CD14-positive monocyte (primary cell): ENCODE results near the gene METAP1D. TPM values are rescaled to one million over a fixed set of nuclear protein-coding genes. Genes with fewer than 3 reads are reported as not detected.

Experiments used
- DNase-seq, 3 donors: peaks; one replicate each; pipeline ENCODE4 v3.0.0-alpha.2; 2011 to 2022
- H2AFZ ChIP-seq: 2 replicates; pipeline ENCODE4 v1.6.0; 2012; ENCODE audit warnings: mild to moderate bottlenecking, low read depth, low read length, inconsistent platforms; ENCODE audit not compliant: insufficient read depth, poor library complexity, severe bottlenecking
- H3K27ac ChIP-seq, 2 donors: 1 replicate in 1 of 2; 2 replicates in 1 of 2; pipeline ENCODE4 v1.5.1; 2012 to 2013; ENCODE audit warnings: low read length in 2 of 2, control low read depth in 1 of 2, inconsistent platforms in 1 of 2, low read depth in 1 of 2, mild to moderate bottlenecking in 1 of 2
- H3K27me3 ChIP-seq, 2 donors: one replicate each; pipeline versions ENCODE4 v1.6.0 to v1.6.1; 2011 to 2013; ENCODE audit warnings: low read length in 2 of 2; ENCODE audit not compliant: control insufficient read depth in 2 of 2, insufficient read depth in 2 of 2
- H3K36me3 ChIP-seq, 2 donors: replicated peaks in 1 of 2; 1 replicate in 1 of 2; 2 replicates in 1 of 2; pipeline versions ENCODE4 v1.5.1 to v1.6.1; 2012 to 2013; ENCODE audit warnings: low read length in 2 of 2, control low read depth in 1 of 2, inconsistent platforms in 1 of 2, mild to moderate bottlenecking in 1 of 2; ENCODE audit not compliant: insufficient read depth in 2 of 2, control insufficient read depth in 1 of 2
- H3K4me1 ChIP-seq, 2 donors: 1 replicate in 1 of 2; 2 replicates in 1 of 2; pipeline versions ENCODE4 v1.5.1 to v1.6.1; 2012 to 2013; ENCODE audit warnings: low read length in 2 of 2, control low read depth in 1 of 2, inconsistent platforms in 1 of 2, mild to moderate bottlenecking in 1 of 2, moderate library complexity in 1 of 2; ENCODE audit not compliant: insufficient read depth in 2 of 2, control insufficient read depth in 1 of 2
- H3K4me2 ChIP-seq: replicated peaks from 2 replicates; pipeline ENCODE3; 2012; ENCODE audit warnings: low read length, moderate library complexity, mild to moderate bottlenecking; ENCODE audit not compliant: poor library complexity, severe bottlenecking; ENCODE audit errors: extremely low read depth
- H3K4me3 ChIP-seq, 3 experiments: fragments of 200-600 bp in 1 of 3; sonication (generic) in 1 of 3; replicated peaks in 1 of 3; 1 replicate in 2 of 3; 2 replicates in 1 of 3; pipeline ENCODE4 v1.5.1; 2011 to 2013; ENCODE audit warnings: low read length in 3 of 3, mild to moderate bottlenecking in 3 of 3, control low read depth in 2 of 3, low read depth in 2 of 3, inconsistent platforms in 1 of 3, moderate library complexity in 1 of 3
- H3K79me2 ChIP-seq: 2 replicates; pipeline ENCODE4 v1.6.0; 2012; ENCODE audit warnings: mild to moderate bottlenecking, control low read depth, inconsistent platforms, low read length, moderate library complexity; ENCODE audit not compliant: insufficient read depth
- H3K9ac ChIP-seq: 2 replicates; pipeline ENCODE4 v1.6.0; 2017; ENCODE audit warnings: low read length, mild to moderate bottlenecking; ENCODE audit not compliant: insufficient read depth, poor library complexity, severe bottlenecking
- H3K9me3 ChIP-seq, 2 donors: replicated peaks in 1 of 2; 1 replicate in 1 of 2; 2 replicates in 1 of 2; pipeline versions ENCODE4 v1.5.1 to v1.6.1; 2012 to 2013; ENCODE audit warnings: low read length in 2 of 2, control low read depth in 1 of 2; ENCODE audit not compliant: control insufficient read depth in 1 of 2, insufficient read depth in 1 of 2
- H4K20me1 ChIP-seq: 2 replicates; pipeline ENCODE4 v1.6.0; 2012; ENCODE audit warnings: mild to moderate bottlenecking, low read length, control low read depth, moderate library complexity; ENCODE audit not compliant: insufficient read depth
- H3K27ac Mint-ChIP-seq, 7 donors: one replicate each; pipeline ENCODE4 v1.8.0; 2020; ENCODE audit warnings: mild to moderate bottlenecking in 7 of 7, mixed read lengths in 7 of 7, moderate library complexity in 6 of 7, inconsistent platforms in 2 of 7
- H3K27me3 Mint-ChIP-seq, 3 donors: one replicate each; pipeline ENCODE4 v1.8.0; 2021 to 2022; ENCODE audit warnings: low read depth in 3 of 3, mild to moderate bottlenecking in 3 of 3, mixed read lengths in 3 of 3, moderate library complexity in 3 of 3, inconsistent platforms in 1 of 3
- H3K36me3 Mint-ChIP-seq, 2 donors: one replicate each; pipeline ENCODE4 v1.8.0; 2020; ENCODE audit warnings: mixed read lengths in 2 of 2, inconsistent platforms in 1 of 2, mild to moderate bottlenecking in 1 of 2
- H3K4me1 Mint-ChIP-seq: one replicate; pipeline ENCODE4 v1.8.0; 2020; ENCODE audit warnings: mild to moderate bottlenecking, mixed read lengths
- H3K4me3 Mint-ChIP-seq, 2 donors: one replicate each; pipeline ENCODE4 v1.8.0; 2020; ENCODE audit warnings: mild to moderate bottlenecking in 2 of 2, mixed read lengths in 2 of 2, moderate library complexity in 1 of 2
- H3K9me3 Mint-ChIP-seq, 7 donors: one replicate each; pipeline ENCODE4 v1.8.0; 2020 to 2022; ENCODE audit warnings: mixed read lengths in 7 of 7, mild to moderate bottlenecking in 6 of 7, moderate library complexity in 6 of 7, inconsistent platforms in 2 of 7
- CTCF ChIP-seq: fragments of 200-600 bp; IDR thresholded peaks from one replicate; pipeline ENCODE4 v1.8.0; 2022; ENCODE audit warnings: antibody characterized with exemption, mild to moderate bottlenecking
- WGBS: methylation state at CpG from one replicate; pipeline ENCODE4 v1.1.5; 2013; ENCODE audit warnings: missing lambda C conversion rate; ENCODE audit not compliant: insufficient coverage; 5-methylcytosine and 5-hydroxymethylcytosine counted together
- intact Hi-C, 2 donors: fragments of 100-400 bp; cut with micrococcal nuclease; formaldehyde crosslinking; loops; one replicate each; pipeline versions ENCODE4 v1.15.0 to v1.15.1; 2023
- polyA plus RNA-seq, 3 donors: library from polyadenylated mRNA; depleted of rRNA in 1 of 3; unstranded in 2 of 3; stranded (reverse) in 1 of 3; fragments of 300-500 nt in 2 of 3; fragments of >200 nt in 1 of 3; fragmentation: Illumina TruSeq in 2 of 3; gene quantifications; 1 replicate in 2 of 3; 2 replicates in 1 of 3; pipeline ENCODE4 v1.2.3, GENCODE V29; 2012 to 2021

The METAP1D gene
- polyA plus RNA-seq, 3 donors: 0.37 to 1.7 (median 0.41) TPM

DNA sequence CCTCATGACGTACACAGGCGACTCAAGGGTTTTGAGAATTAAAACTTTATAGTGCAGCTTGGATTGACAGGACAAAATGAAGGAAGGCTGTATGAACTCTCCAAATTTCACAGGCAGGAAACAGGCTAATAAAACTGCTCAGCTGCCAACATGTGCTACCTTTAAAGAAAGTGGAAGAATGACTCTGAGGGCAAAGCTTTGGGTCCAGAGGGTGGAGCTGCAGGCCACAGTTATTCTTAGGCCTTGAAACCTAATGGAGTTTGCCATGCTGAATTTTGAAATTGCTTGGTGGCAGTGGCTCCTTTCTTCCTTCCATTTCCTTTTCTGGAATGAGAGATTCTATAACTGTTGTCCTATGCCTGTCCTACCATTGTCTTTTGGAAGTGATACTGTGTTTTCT is 42.7 kb upstream of the METAP1D start:
- no peaks in the 10 kb centered on the region for H3K9me3 ChIP-seq
- Mint-ChIP-seq H3K4me1 (peaks cover 53% of the 10 kb centered on the region), H3K27me3 (peaks cover 0 to 2% (median 0%) of the 10 kb centered on the region in 3 donors), H3K27ac (peak overlapping the region; percentile 71 to 91 (median 85)), H3K9me3 (peaks cover 0 to 5% (median 0%) of the 10 kb centered on the region in 7 donors), H3K36me3 (peaks cover 2 to 5% of the 10 kb centered on the region in 2 donors), H3K4me3 (no peak overlapping the region)
- no peak overlapping the region for H2AFZ ChIP-seq
- TF ChIP-seq CTCF: peak; percentile 14
- peaks cover 37% of the 10 kb centered on the region for H3K79me2 ChIP-seq
- H3K4me2 ChIP-seq: peak overlapping the region; percentile 21
- no peaks in the 10 kb centered on the region for H3K36me3 ChIP-seq
- H4K20me1 ChIP-seq: no peaks in the 10 kb centered on the region
- peaks cover 69 to 76% of the 10 kb centered on the region in 2 donors for H3K4me1 ChIP-seq
- intact Hi-C loops: loop anchor here in 1 of 2 donors (5.0 kb wide), 1 partner anchor 145 kb away; the partner anchor contains the start of gene DLX2
- 40% methylated on average over 1 of the region's 2 CpGs for WGBS
- peak in 2 of 3 donors; percentile 17 to 27 for DNase-seq
- H3K9ac ChIP-seq: no peak overlapping the region
- H3K27me3 ChIP-seq: no peaks in the 10 kb centered on the region
- peak overlapping the region; percentile 36 to 93 for H3K27ac ChIP-seq
- peak overlapping the region in 1 of 3 experiments; percentile 18 for H3K4me3 ChIP-seq

DNA sequence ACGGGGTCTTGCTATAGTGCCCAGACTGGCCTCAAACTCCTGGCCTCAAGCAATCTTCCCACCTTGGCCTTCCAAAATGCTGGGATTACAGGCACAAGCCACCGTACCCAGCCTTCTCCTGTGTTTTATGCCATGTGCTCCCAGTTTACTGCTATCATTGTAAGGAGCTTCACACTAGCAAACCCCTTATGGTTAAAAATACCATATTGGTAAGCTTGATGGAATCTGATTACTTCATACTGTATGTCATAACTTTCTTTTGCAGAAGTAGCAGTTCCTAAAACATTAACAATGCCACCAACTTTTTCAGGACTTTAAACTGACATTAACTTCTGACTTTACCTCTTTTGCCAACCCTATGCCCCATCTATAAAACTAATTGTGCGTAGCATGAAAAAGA is 41.3 kb upstream of the METAP1D start:
- intact Hi-C loops: loop anchor here in 1 of 2 donors (5.0 kb wide), 1 partner anchor 144 kb away; the partner anchor contains the start of gene DLX2

More for the DNA sequence above, 41.3 kb upstream of the METAP1D start:
- Histone ChIP-seq H2AFZ (no peak overlapping the region), H3K9me3 (no peaks in the 10 kb centered on the region), H3K79me2 (peaks cover 27% of the 10 kb centered on the region), H3K4me2 (peak overlapping the region; percentile 63), H3K9ac (no peak overlapping the region), H3K36me3 (no peaks in the 10 kb centered on the region), H3K4me3 (peak overlapping the region in 1 of 3 experiments; percentile 28), H3K27ac (peak overlapping the region; percentile 58 to 67), H3K27me3 (no peaks in the 10 kb centered on the region), H4K20me1 (no peaks in the 10 kb centered on the region), H3K4me1 (peaks cover 65 to 71% of the 10 kb centered on the region in 2 donors)
- peak overlapping the region in 1 of 2 donors; percentile 36 for H3K4me3 Mint-ChIP-seq
- no peak for TF ChIP-seq CTCF
- H3K9me3 Mint-ChIP-seq: peaks cover 0 to 5% (median 0%) of the 10 kb centered on the region in 7 donors
- peaks cover 2 to 5% of the 10 kb centered on the region in 2 donors for H3K36me3 Mint-ChIP-seq
- no CpG with 5 or more reads among the region's 3 CpGs for WGBS
- H3K4me1 Mint-ChIP-seq: peaks cover 53% of the 10 kb centered on the region
- peaks cover 0 to 2% (median 0%) of the 10 kb centered on the region in 3 donors for H3K27me3 Mint-ChIP-seq
- DNase-seq: peak; percentile 42 to 86 (median 54)
- peak overlapping the region; percentile 81 to 92 (median 90) for H3K27ac Mint-ChIP-seq
